IMR-90 (cell line): ENCODE results near the gene GPC5. TPM values are rescaled to one million over a fixed set of nuclear protein-coding genes. Genes with fewer than 3 reads are reported as not detected.

Experiments
- ATAC-seq: fragments of 200-7000 bp; cut with Tn5 transposase; 2 replicates; pipeline ENCODE4 v1.9.1; 2020; ENCODE audit warnings: low read depth, mild to moderate bottlenecking, moderate library complexity
- BruUV-seq: library from RNA; stranded (reverse); fragments of 400-500 nt; replicated peaks from 2 replicates; lab custom pipeline; 2021; lab: Mats Ljungman, UMichigan
- CTCF ChIA-PET: fragments of 300-600 bp; formaldehyde crosslinking; extraction: SDS; loops from one replicate; lab custom pipeline; 2021; ENCODE audit warnings: antibody characterized with exemption; lab: Yijun Ruan, JAX
- POLR2A ChIA-PET: fragments of 300-600 bp; sonication (Branson Sonifier 250); formaldehyde crosslinking; loops from one replicate; lab custom pipeline; 2022; ENCODE audit warnings: antibody characterized with exemption; ENCODE audit not compliant: unreplicated experiment; lab: Charles Lee
- DNase-seq: peaks from one replicate; pipeline ENCODE4 v3.0.0; 2013
- H2AFZ ChIP-seq: replicated peaks from 2 replicates; pipeline ENCODE3; 2013; ENCODE audit warnings: low read length, mild to moderate bottlenecking; ENCODE audit not compliant: poor library complexity
- H2AK5ac ChIP-seq: 2 replicates; pipeline ENCODE4 v1.6.1; 2013; ENCODE audit warnings: low read depth, low read length, inconsistent platforms
- H2AK9ac ChIP-seq: replicated peaks from 2 replicates; pipeline ENCODE3; 2013; ENCODE audit warnings: mild to moderate bottlenecking, low read depth, low read length, moderate library complexity; ENCODE audit not compliant: poor library complexity
- H2BK120ac ChIP-seq: 2 replicates; pipeline ENCODE4 v1.6.1; 2013; ENCODE audit warnings: low read depth, low read length, inconsistent platforms
- H2BK15ac ChIP-seq: 3 replicates; pipeline ENCODE4 v1.6.1; 2013; ENCODE audit warnings: low read depth, low read length, inconsistent platforms
- H2BK20ac ChIP-seq: 2 replicates; pipeline ENCODE4 v1.6.1; 2013; ENCODE audit warnings: low read depth, mild to moderate bottlenecking, inconsistent platforms, low read length, moderate library complexity
- H2BK5ac ChIP-seq: 2 replicates; pipeline ENCODE4 v1.6.1; 2013; ENCODE audit warnings: mild to moderate bottlenecking, low read depth, low read length, inconsistent platforms; ENCODE audit not compliant: poor library complexity, severe bottlenecking
- H3K14ac ChIP-seq: replicated peaks from 2 replicates; pipeline ENCODE4 v1.6.1; 2013; ENCODE audit warnings: low read depth, low read length, inconsistent platforms
- H3K18ac ChIP-seq: 2 replicates; pipeline ENCODE4 v1.6.1; 2013; ENCODE audit warnings: low read depth, low read length, control low read depth
- H3K23ac ChIP-seq: 2 replicates; pipeline ENCODE4 v1.6.1; 2013; ENCODE audit warnings: low read depth, low read length, inconsistent platforms
- H3K27ac ChIP-seq: 2 replicates; pipeline ENCODE4 v1.5.1; 2013; ENCODE audit warnings: mild to moderate bottlenecking, control low read depth, low read length; ENCODE audit not compliant: insufficient read depth
- H3K27me3 ChIP-seq: 2 replicates; pipeline ENCODE4 v1.6.1; 2013; ENCODE audit warnings: low read length; ENCODE audit not compliant: control insufficient read depth, insufficient read depth
- H3K36me3 ChIP-seq: 2 replicates; pipeline ENCODE4 v1.6.1; 2013; ENCODE audit warnings: low read length, mixed read lengths; ENCODE audit not compliant: control insufficient read depth, insufficient read depth
- H3K4ac ChIP-seq: 2 replicates; pipeline ENCODE4 v1.6.1; 2013; ENCODE audit warnings: low read depth, low read length, inconsistent platforms
- H3K4me1 ChIP-seq: 2 replicates; pipeline ENCODE4 v1.6.1; 2013; ENCODE audit warnings: low read length, mixed read lengths; ENCODE audit not compliant: control insufficient read depth, insufficient read depth
- H3K4me2 ChIP-seq: 2 replicates; pipeline ENCODE4 v1.6.1; 2013; ENCODE audit warnings: low read depth, mild to moderate bottlenecking, control low read depth, low read length, moderate library complexity
- H3K4me3 ChIP-seq: 2 replicates; pipeline ENCODE4 v1.5.1; 2013; ENCODE audit warnings: low read depth, mild to moderate bottlenecking, control low read depth, low read length, moderate library complexity; ENCODE audit not compliant: insufficient read depth
- H3K56ac ChIP-seq: 2 replicates; pipeline ENCODE4 v1.6.1; 2013; ENCODE audit warnings: low read length, inconsistent platforms; ENCODE audit not compliant: insufficient read depth; ENCODE audit errors: extremely low read depth
- H3K79me1 ChIP-seq, 2 experiments: 2 replicates each; pipeline ENCODE4 v1.6.1; 2013; ENCODE audit warnings: low read length in 2 of 2, inconsistent platforms in 1 of 2, low read depth in 1 of 2
- H3K9ac ChIP-seq: 2 replicates; pipeline ENCODE4 v1.6.1; 2013; ENCODE audit warnings: low read depth, low read length, control low read depth
- H3K9me1 ChIP-seq: 2 replicates; pipeline ENCODE4 v1.6.1; 2013; ENCODE audit warnings: low read length, inconsistent platforms; ENCODE audit not compliant: insufficient read depth
- H3K9me3 ChIP-seq: 2 replicates; pipeline ENCODE4 v1.6.1; 2013; ENCODE audit warnings: low read length; ENCODE audit not compliant: control insufficient read depth, insufficient read depth
- H4K20me1 ChIP-seq: 2 replicates; pipeline ENCODE4 v1.6.1; 2013; ENCODE audit warnings: low read length, inconsistent platforms; ENCODE audit not compliant: insufficient read depth
- H4K5ac ChIP-seq: 2 replicates; pipeline ENCODE4 v1.6.1; 2013; ENCODE audit warnings: mild to moderate bottlenecking, low read depth, low read length, control low read depth
- H4K8ac ChIP-seq, 2 experiments: 2 replicates each; pipeline ENCODE4 v1.6.1; 2013; ENCODE audit warnings: low read depth in 2 of 2, low read length in 2 of 2, control low read depth in 1 of 2, inconsistent platforms in 1 of 2
- H4K91ac ChIP-seq: 2 replicates; pipeline ENCODE4 v1.6.1; 2013; ENCODE audit warnings: low read depth, low read length, inconsistent platforms; ENCODE audit not compliant: insufficient read depth
- BHLHE40 ChIP-seq: fragments of 150-350 bp; IDR thresholded peaks from 2 replicates; pipeline ENCODE4 v1.6.1; 2016; ENCODE audit warnings: mild to moderate bottlenecking, low read depth, low read length
- CEBPB ChIP-seq: IDR thresholded peaks from 2 replicates; pipeline ENCODE4 v1.6.1; 2012; ENCODE audit warnings: low read depth, low read length, improper control_type of control experiment
- FOS ChIP-seq: fragments of 150-350 bp; IDR thresholded peaks from 2 replicates; pipeline ENCODE4 v1.6.1; 2016; ENCODE audit warnings: low read depth, low read length
- MAFK ChIP-seq: IDR thresholded peaks from 2 replicates; pipeline ENCODE4 v1.6.1; 2012; ENCODE audit warnings: low read depth, low read length, improper control_type of control experiment
- MXI1 ChIP-seq: IDR thresholded peaks from 2 replicates; pipeline ENCODE4 v1.6.1; 2012; ENCODE audit warnings: low read depth, mild to moderate bottlenecking, low read length, moderate library complexity, borderline replicate concordance
- POLR2A ChIP-seq: IDR thresholded peaks from 2 replicates; pipeline ENCODE4 v1.6.1; 2012; ENCODE audit warnings: mild to moderate bottlenecking, low read depth, low read length
- RAD21 ChIP-seq: IDR thresholded peaks from 2 replicates; pipeline ENCODE4 v1.6.1; 2012; ENCODE audit warnings: low read length, improper control_type of control experiment
- RCOR1 ChIP-seq: IDR thresholded peaks from 2 replicates; pipeline ENCODE4 v1.6.1; 2012; ENCODE audit warnings: mild to moderate bottlenecking, low read length, improper control_type of control experiment; ENCODE audit not compliant: insufficient replicate concordance
- RFX5 ChIP-seq: IDR thresholded peaks from 2 replicates; pipeline ENCODE4 v1.8.0; 2012; ENCODE audit warnings: low read depth, mild to moderate bottlenecking, low read length, moderate library complexity
- SMC3 ChIP-seq: fragments of 150-350 bp; IDR thresholded peaks from 2 replicates; pipeline ENCODE4 v1.6.1; 2016; ENCODE audit warnings: low read depth, mild to moderate bottlenecking, antibody characterized with exemption, low read length, moderate library complexity
- WGBS, 2 experiments: methylation state at CpG; one replicate each; pipeline versions ENCODE4 v1.1.5 to v1.1.7; 2013; ENCODE audit warnings: missing lambda C conversion rate in 2 of 2; ENCODE audit not compliant: insufficient read length in 1 of 2; ENCODE audit errors: extremely low coverage in 2 of 2; 5-methylcytosine and 5-hydroxymethylcytosine counted together
- dilution Hi-C: fragments of 300-500 bp; cut with HindIII; formaldehyde crosslinking; loops from one replicate; pipeline ENCODE4 v1.14.3; 2018; ENCODE audit warnings: low sequenced_read_pairs; ENCODE audit not compliant: unreplicated experiment
- in situ Hi-C: fragments of 300-500 bp; cut with MboI; formaldehyde crosslinking; loops from 3 replicates; pipeline ENCODE4 v1.14.3; 2019; ENCODE audit warnings: low sequenced_read_pairs, inconsistent platforms, mixed read lengths
- intact Hi-C: fragments of 100-400 bp; cut with micrococcal nuclease; formaldehyde crosslinking; loops from 2 replicates; pipeline ENCODE4 v1.10.0; 2022
- polyA plus RNA-seq, 3 experiments: library from polyadenylated mRNA; depleted of rRNA; stranded (reverse); fragments of >200 nt; gene quantifications; 2 replicates each; pipeline ENCODE4 v1.2.3, GENCODE V29; 2012; ENCODE audit warnings: low replicate concordance in 1 of 3
- total RNA-seq: library from RNA; depleted of rRNA; stranded (reverse); fragments of >200 nt; gene quantifications from 2 replicates; pipeline ENCODE4 v1.2.3, GENCODE V29; 2012
- TF ChIP-seq, protein P1 (sequence below): fragments of 150-350 bp; IDR thresholded peaks from 2 replicates; pipeline ENCODE4 v1.6.1; 2016; ENCODE audit warnings: low read depth, mild to moderate bottlenecking, low read length, moderate library complexity, borderline replicate concordance

GPC5 gene
- total and polyA plus RNA-seq, 2 of the 4 experiments (the other 2 are of a cell fraction), result 0.94 to 1.8 TPM

DNA sequence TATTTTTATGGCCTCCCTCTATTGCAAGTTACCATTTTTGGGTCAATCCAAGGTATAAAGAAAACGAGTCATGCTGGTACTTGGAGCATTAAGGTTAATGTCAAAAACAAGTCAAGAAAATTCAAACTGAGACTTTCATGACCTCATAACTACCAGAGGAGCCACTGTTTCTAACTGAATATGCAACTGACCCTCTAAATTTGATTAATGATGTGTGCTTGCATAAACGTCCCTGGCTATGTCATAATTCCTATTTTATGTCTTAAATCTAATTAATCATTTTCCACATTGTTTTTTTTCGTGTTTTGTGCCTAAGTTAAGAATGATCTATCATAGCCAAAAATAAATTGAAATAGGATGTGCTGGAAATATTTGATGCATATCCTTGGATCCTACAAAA is 1431.5 kb downstream of the GPC5 start:
- ATAC-seq, result no peak
- Histone ChIP-seq H2BK120ac (no peak overlapping the region), H4K8ac (no peak overlapping the region), H3K9me3 (no peaks in the 10 kb centered on the region), H2BK20ac (no peak overlapping the region), H2AK5ac (no peak overlapping the region), H3K56ac (no peak overlapping the region), H3K9ac (no peak overlapping the region), H3K27ac (no peak overlapping the region), H3K4me1 (no peaks in the 10 kb centered on the region), H2AFZ (no peak overlapping the region), H4K20me1 (no peaks in the 10 kb centered on the region), H3K79me1 (no peaks in the 10 kb centered on the region), H3K27me3 (peaks cover 7% of the 10 kb centered on the region), H4K5ac (no peak overlapping the region), H3K4ac (no peak overlapping the region), H3K4me2 (no peak overlapping the region), H3K18ac (no peak overlapping the region), H3K36me3 (no peaks in the 10 kb centered on the region), H3K14ac (no peak overlapping the region), H3K9me1 (no peaks in the 10 kb centered on the region), H2BK5ac (no peak overlapping the region), H3K4me3 (no peak overlapping the region), H2BK15ac (no peak overlapping the region), H3K23ac (no peak overlapping the region), H4K91ac (no peak overlapping the region), H2AK9ac (no peak overlapping the region)
- TF ChIP-seq FOS (no peak), POLR2A (no peak), MXI1 (no peak), RCOR1 (no peak), RFX5 (no peak), MAFK (no peak), BHLHE40 (no peak), SMC3 (no peak), CEBPB (no peak), RAD21 (no peak)
- TF ChIP-seq, protein P1, sequence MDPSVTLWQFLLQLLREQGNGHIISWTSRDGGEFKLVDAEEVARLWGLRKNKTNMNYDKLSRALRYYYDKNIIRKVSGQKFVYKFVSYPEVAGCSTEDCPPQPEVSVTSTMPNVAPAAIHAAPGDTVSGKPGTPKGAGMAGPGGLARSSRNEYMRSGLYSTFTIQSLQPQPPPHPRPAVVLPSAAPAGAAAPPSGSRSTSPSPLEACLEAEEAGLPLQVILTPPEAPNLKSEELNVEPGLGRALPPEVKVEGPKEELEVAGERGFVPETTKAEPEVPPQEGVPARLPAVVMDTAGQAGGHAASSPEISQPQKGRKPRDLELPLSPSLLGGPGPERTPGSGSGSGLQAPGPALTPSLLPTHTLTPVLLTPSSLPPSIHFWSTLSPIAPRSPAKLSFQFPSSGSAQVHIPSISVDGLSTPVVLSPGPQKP, result no peak
- DNase-seq, result no peak
- intact Hi-C loops (loop anchor here (10.0 kb wide), 1 partner anchor 1775 kb away; the partner anchor contains the start of gene GPR180), dilution Hi-C loops (no loop called here), in situ Hi-C loops (no loop called here)
- no TSS peak for BruUV-seq
- no CpG with 5 or more reads among the region's 3 CpGs for WGBS, 2 experiments
- CTCF ChIA-PET, result no interaction called here
- POLR2A ChIA-PET, result no interaction called here
